Body of pancreas (tissue), 4 donors: ENCODE measurements around the gene MAPK9. TPM values are rescaled to one million over a fixed set of nuclear protein-coding genes. Genes with fewer than 3 reads are reported as not detected.

ENCODE experiments used
- ATAC-seq: fragments of 150-250 bp; one replicate; pipeline ENCODE4 v1.9.1; 2016
- DNase-seq, 4 donors: peaks; one replicate each; pipeline ENCODE4 v3.0.0-alpha.2; 2019
- H3K27ac ChIP-seq, 4 donors: fragments of 200-600 bp; sonication (generic); 1 replicate in 3 of 4; 2 replicates in 1 of 4; pipeline versions ENCODE4 v1.5.1 to v1.6.1; 2016 to 2019; ENCODE audit warnings: mild to moderate bottlenecking in 1 of 4, mixed read lengths in 1 of 4, moderate library complexity in 1 of 4
- H3K27me3 ChIP-seq, 2 donors: fragments of 200-600 bp; sonication (generic); one replicate each; pipeline ENCODE4 v1.6.0; 2016; ENCODE audit warnings: mild to moderate bottlenecking in 1 of 2
- H3K36me3 ChIP-seq, 2 donors: fragments of 200-600 bp; sonication (generic); replicated peaks in 1 of 2; 2 replicates each; pipeline ENCODE4 v1.5.1; 2016; ENCODE audit warnings: low read depth in 2 of 2; ENCODE audit not compliant: insufficient read depth in 1 of 2
- H3K4me1 ChIP-seq: fragments of 200-600 bp; sonication (generic); one replicate; pipeline ENCODE4 v1.6.0; 2016
- H3K4me3 ChIP-seq, 2 donors: fragments of 200-600 bp; sonication (generic); 1 replicate in 1 of 2; 2 replicates in 1 of 2; pipeline ENCODE4 v1.5.1; 2016 to 2019
- H3K9me3 ChIP-seq, 3 donors: fragments of 200-600 bp; sonication (generic); 1 replicate in 2 of 3; 2 replicates in 1 of 3; pipeline ENCODE4 v1.5.1; 2016
- POLR2A ChIP-seq, 3 donors: fragments of 450-650 bp; IDR thresholded peaks; one replicate each; pipeline ENCODE4 v1.6.1; 2016; ENCODE audit warnings: antibody characterized with exemption in 3 of 3, mild to moderate bottlenecking in 2 of 3
- WGBS, 2 donors: methylation state at CpG; one replicate each; pipeline ENCODE4 v1.1.5; 2017; 5-methylcytosine and 5-hydroxymethylcytosine counted together
- intact Hi-C: fragments of 100-400 bp; cut with DNase I; formaldehyde crosslinking; loops from one replicate; pipeline ENCODE4 v1.15.1; 2023
- total RNA-seq, 2 donors: library from RNA; depleted of rRNA; stranded (reverse); fragments of >200 nt; gene quantifications; one replicate each; pipeline ENCODE4 v1.1.0, GENCODE V29; 2016
- TF ChIP-seq, protein P1 (sequence below), 7 experiments: fragments of 450-650 bp in 4 of 7; fragments of 200-600 bp in 3 of 7; sonication (generic) in 3 of 7; IDR thresholded peaks; one replicate each; pipeline ENCODE4 v1.5.1; 2016 to 2019; ENCODE audit warnings: antibody characterized with exemption in 7 of 7

The MAPK9 gene
- total RNA-seq, 2 donors from 2014 or later = 20.4 to 33.2 TPM

DNA sequence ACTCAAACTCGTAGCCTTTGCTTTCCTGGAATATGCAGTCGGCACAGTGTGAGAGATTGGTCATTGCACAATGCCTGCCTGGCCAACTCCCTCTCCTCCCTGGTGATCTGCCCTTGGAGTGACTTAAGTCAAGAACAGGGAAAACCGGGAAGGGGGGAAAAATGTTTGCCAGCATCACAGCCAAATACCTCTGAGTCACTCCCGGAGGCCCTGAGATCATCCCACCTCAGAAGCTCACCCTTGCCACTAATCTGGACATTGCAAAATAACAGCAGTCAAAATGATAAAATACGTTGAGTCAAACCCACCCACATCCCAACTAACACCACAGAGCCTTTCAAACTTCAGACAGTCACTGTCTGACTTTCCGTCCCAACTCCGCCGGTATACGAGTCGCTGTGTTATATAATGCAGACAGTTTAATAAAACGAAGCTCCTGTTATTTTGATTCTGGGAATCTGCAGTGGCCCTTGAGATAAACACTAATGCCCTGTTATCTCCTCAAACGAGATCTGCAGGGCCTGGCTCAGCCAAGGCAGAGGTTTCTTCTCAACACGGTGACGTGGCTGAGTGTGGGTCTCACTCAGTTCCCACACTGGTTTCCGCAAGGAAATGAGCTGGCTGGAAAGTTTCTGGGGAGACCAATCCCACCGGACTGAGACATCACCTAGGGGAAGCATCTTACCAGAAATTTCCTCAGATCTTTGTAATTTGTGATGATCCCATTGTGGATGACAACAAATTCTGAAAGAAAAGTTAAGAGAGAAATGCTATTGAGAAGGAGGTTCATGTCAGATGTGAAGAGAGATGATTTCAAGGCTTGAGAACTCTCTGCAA lies 39.1 kb upstream of the MAPK9 start:
- H3K36me3 ChIP-seq = no peaks in the 10 kb centered on the region
- peak overlapping the region in 3 of 4 donors; percentile 43 to 66 (median 59) for H3K27ac ChIP-seq
- no peak overlapping the region for H3K4me3 ChIP-seq
- intact Hi-C loops = no loop called here
- H3K4me1 ChIP-seq = peaks cover 26% of the 10 kb centered on the region
- peak; percentile 59 for ATAC-seq
- peak; percentile 41 to 80 (median 68) for DNase-seq
- no peaks in the 10 kb centered on the region for H3K9me3 ChIP-seq
- H3K27me3 ChIP-seq = no peaks in the 10 kb centered on the region
- 55 to 58% methylated on average over 16 of the region's 16 CpGs for WGBS, 2 donors
- TF ChIP-seq POLR2A (IDR thresholded peaks at IDR 0.05) = peak in 1 of 3 donors; percentile 16
- TF ChIP-seq, protein P1, sequence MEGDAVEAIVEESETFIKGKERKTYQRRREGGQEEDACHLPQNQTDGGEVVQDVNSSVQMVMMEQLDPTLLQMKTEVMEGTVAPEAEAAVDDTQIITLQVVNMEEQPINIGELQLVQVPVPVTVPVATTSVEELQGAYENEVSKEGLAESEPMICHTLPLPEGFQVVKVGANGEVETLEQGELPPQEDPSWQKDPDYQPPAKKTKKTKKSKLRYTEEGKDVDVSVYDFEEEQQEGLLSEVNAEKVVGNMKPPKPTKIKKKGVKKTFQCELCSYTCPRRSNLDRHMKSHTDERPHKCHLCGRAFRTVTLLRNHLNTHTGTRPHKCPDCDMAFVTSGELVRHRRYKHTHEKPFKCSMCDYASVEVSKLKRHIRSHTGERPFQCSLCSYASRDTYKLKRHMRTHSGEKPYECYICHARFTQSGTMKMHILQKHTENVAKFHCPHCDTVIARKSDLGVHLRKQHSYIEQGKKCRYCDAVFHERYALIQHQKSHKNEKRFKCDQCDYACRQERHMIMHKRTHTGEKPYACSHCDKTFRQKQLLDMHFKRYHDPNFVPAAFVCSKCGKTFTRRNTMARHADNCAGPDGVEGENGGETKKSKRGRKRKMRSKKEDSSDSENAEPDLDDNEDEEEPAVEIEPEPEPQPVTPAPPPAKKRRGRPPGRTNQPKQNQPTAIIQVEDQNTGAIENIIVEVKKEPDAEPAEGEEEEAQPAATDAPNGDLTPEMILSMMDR (IDR thresholded peaks at IDR 0.05) = no peak

DNA sequence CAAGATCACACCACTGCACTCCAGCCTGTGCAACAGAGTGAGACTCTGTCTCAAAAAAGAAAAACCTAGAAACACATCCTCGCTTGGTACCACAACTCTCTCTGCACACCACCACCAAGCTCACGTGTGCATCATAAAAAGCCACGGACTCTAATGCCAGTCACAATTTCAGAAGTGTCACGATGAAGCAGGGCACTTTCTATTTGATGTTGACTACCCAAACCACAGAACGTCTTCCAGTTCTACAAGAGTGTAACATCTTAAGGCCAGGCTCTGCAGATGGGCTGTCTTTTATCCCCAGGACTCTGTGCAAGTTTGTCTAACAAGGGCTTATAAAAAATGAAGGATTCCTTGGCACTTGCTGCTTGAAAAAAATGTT lies 38.4 kb upstream of the MAPK9 start:
- Histone ChIP-seq H3K4me1 (peaks cover 24% of the 10 kb centered on the region), H3K36me3 (no peaks in the 10 kb centered on the region), H3K27ac (peak overlapping the region in 1 of 4 donors; percentile 42), H3K4me3 (no peak overlapping the region), H3K27me3 (no peaks in the 10 kb centered on the region), H3K9me3 (no peaks in the 10 kb centered on the region)
- TF ChIP-seq POLR2A (IDR thresholded peaks at IDR 0.05) = no peak
- TF ChIP-seq, protein P1 (IDR thresholded peaks at IDR 0.05) = no peak
- 87 to 92% methylated on average over 5 of the region's 5 CpGs for WGBS, 2 donors
- ATAC-seq (no peak), DNase-seq (no peak)
- intact Hi-C loops = no loop called here

DNA sequence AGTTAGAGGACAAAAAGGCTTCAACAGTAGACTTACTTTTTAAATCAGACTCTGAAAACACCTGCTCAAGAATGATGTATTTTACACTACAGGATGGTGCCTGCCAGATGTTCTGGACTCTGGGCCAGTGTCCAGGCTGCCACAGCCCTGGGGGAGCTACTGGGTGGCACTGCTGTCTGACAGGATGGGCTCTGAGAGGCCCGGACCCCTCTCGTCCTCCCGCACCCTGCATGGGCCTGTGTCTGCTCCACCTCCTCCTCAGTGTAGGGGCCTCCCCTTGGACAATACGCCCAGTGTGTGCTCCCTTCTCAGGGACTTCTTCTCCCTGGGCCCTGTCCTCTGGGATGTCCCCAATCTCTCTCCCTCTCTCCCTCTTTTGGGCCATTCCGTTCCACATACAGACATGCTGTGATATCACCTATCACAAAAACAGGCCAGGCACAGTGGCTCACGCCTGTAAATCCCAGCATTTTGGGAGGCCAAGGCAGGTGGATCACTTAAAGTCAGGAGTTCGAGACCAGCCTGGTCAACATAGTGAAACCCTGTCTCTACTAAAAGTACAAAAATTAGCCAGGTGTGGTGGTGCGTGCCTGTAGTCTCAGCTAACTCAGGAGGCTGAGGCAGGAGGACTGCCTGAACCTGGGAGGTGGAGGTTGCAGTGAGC lies 37.9 kb upstream of the MAPK9 start:
- no peak for ATAC-seq
- 82 to 85% methylated on average over 8 of the region's 8 CpGs for WGBS, 2 donors
- Histone ChIP-seq H3K27ac (no peak overlapping the region), H3K4me1 (peaks cover 24% of the 10 kb centered on the region), H3K36me3 (no peaks in the 10 kb centered on the region), H3K27me3 (no peaks in the 10 kb centered on the region), H3K9me3 (no peaks in the 10 kb centered on the region), H3K4me3 (no peak overlapping the region)
- intact Hi-C loops = no loop called here
- DNase-seq = no peak
- TF ChIP-seq, protein P1 (IDR thresholded peaks at IDR 0.05) = no peak
- TF ChIP-seq POLR2A (IDR thresholded peaks at IDR 0.05) = no peak

DNA sequence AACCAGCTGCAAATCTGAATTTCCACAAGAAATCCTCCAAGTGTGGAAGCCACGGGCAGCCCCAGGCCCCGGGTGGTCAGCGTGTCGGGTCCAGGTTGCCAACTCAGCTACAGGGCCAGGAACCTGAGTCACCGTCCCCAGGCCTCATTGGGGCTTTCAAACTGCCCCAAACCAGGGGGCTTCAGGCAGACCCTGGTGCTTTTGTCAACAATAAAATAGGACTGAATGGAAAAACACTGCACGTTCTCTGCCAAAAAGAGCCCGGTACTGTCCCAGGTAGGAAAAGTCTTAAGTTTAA lies 37.2 kb upstream of the MAPK9 start:
- WGBS, 2 donors = 88 to 89% methylated on average over 7 of the region's 7 CpGs
- Histone ChIP-seq H3K9me3 (no peaks in the 10 kb centered on the region), H3K36me3 (no peaks in the 10 kb centered on the region), H3K27me3 (no peaks in the 10 kb centered on the region), H3K4me3 (no peak overlapping the region), H3K4me1 (peaks cover 24% of the 10 kb centered on the region), H3K27ac (no peak overlapping the region)
- TF ChIP-seq, protein P1 (IDR thresholded peaks at IDR 0.05) = no peak
- TF ChIP-seq POLR2A (IDR thresholded peaks at IDR 0.05) = no peak
- ATAC-seq (no peak), DNase-seq (no peak)
- intact Hi-C loops = no loop called here
